GM12878 (cell line): Measurements from ENCODE around the gene FOXK2. TPM values are rescaled to one million over a fixed set of nuclear protein-coding genes. Genes with fewer than 3 reads are reported as not detected.

Experiments
- ATAC-seq: fragments of 200-7000 bp; cut with Tn5 transposase; 3 replicates; pipeline ENCODE4 v1.9.1; 2020; ENCODE audit warnings: mild to moderate bottlenecking, moderate library complexity
- BruUV-seq: library from RNA; stranded (reverse); fragments of 400-500 nt; replicated peaks from 2 replicates; lab custom pipeline; 2021; lab: Mats Ljungman, UMichigan
- CTCF ChIA-PET: fragments of 300-600 bp; sonication (Branson Sonifier 250); formaldehyde crosslinking; extraction: SDS; loops from one replicate; lab custom pipeline; 2021; ENCODE audit warnings: inconsistent platforms; lab: Yijun Ruan, JAX
- POLR2A ChIA-PET: fragments of 350-600 bp; formaldehyde crosslinking; extraction: SDS; loops from one replicate; lab custom pipeline; 2021; ENCODE audit warnings: inconsistent platforms; lab: Charles Lee
- RAD21 ChIA-PET: fragments of 300-600 bp; sonication (Branson Sonifier 250); formaldehyde crosslinking; loops from one replicate; lab custom pipeline; 2023; ENCODE audit warnings: antibody characterized with exemption; ENCODE audit not compliant: unreplicated experiment; lab: Charles Lee
- SMC1A ChIA-PET: fragments of 300-600 bp; sonication (Branson Sonifier 250); formaldehyde crosslinking; loops from one replicate; lab custom pipeline; 2023; ENCODE audit not compliant: unreplicated experiment, uncharacterized antibody; lab: Charles Lee
- DNase-seq: peaks from one replicate; pipeline ENCODE4 v3.0.0-alpha.2; 2011; ENCODE audit warnings: low read depth, low spot score
- FAIRE-seq: peaks from 3 replicates; lab custom pipeline; 2011; peaks lifted over from hg19 to GRCh38; lab: Jason Lieb, UNC
- H2AFZ ChIP-seq: 2 replicates; pipeline ENCODE4 v1.6.0; 2011; ENCODE audit warnings: low read depth, low read length, control low read depth; ENCODE audit not compliant: control insufficient read depth
- H3K27ac ChIP-seq: 2 replicates; pipeline ENCODE4 v1.5.1; 2011; ENCODE audit warnings: control low read depth; ENCODE audit not compliant: control insufficient read depth, insufficient read depth
- H3K27me3 ChIP-seq, 2 experiments: replicated peaks in 1 of 2; 2 replicates each; pipeline versions ENCODE4 v1.6.0 to v1.6.1; 2011; ENCODE audit warnings: low read length in 1 of 2; ENCODE audit not compliant: control insufficient read depth in 2 of 2, insufficient read depth in 2 of 2
- H3K36me3 ChIP-seq, 2 experiments: 2 replicates each; pipeline ENCODE4 v1.5.1; 2011; ENCODE audit warnings: low read length in 1 of 2; ENCODE audit not compliant: control insufficient read depth in 2 of 2, insufficient read depth in 2 of 2
- H3K4me1 ChIP-seq: 2 replicates; pipeline ENCODE4 v1.6.1; 2011; ENCODE audit warnings: mild to moderate bottlenecking, low read length, moderate library complexity, mixed read lengths; ENCODE audit not compliant: control insufficient read depth, insufficient read depth
- H3K4me2 ChIP-seq: 2 replicates; pipeline ENCODE4 v1.6.0; 2011; ENCODE audit warnings: control low read depth; ENCODE audit not compliant: control insufficient read depth, insufficient read depth
- H3K4me3 ChIP-seq: fragments of 200-600 bp; sonication (generic); 2 replicates; pipeline ENCODE4 v1.5.1; 2016
- H3K79me2 ChIP-seq: 2 replicates; pipeline ENCODE4 v1.6.0; 2011; ENCODE audit warnings: low read length; ENCODE audit not compliant: control insufficient read depth, insufficient read depth
- H3K9ac ChIP-seq: 2 replicates; pipeline ENCODE4 v1.8.0; 2011; ENCODE audit warnings: low read length, control low read depth, mixed read lengths; ENCODE audit not compliant: control insufficient read depth, insufficient read depth
- H3K9me3 ChIP-seq: replicated peaks from 3 replicates; pipeline ENCODE4 v1.5.1; 2011; ENCODE audit warnings: mild to moderate bottlenecking, low read length; ENCODE audit not compliant: control insufficient read depth, insufficient read depth
- H4K20me1 ChIP-seq: 2 replicates; pipeline ENCODE4 v1.6.0; 2011; ENCODE audit not compliant: control insufficient read depth, insufficient read depth
- MAX ChIP-seq: IDR thresholded peaks from 2 replicates; pipeline ENCODE4 v1.6.1; 2012; ENCODE audit warnings: low read depth, low read length, improper control_type of control experiment
- PBX3 ChIP-seq: IDR thresholded peaks from 2 replicates; pipeline ENCODE4 v1.6.1; 2011; ENCODE audit warnings: mild to moderate bottlenecking, low read depth, low read length, moderate library complexity; ENCODE audit not compliant: insufficient replicate concordance
- TAF1 ChIP-seq: IDR thresholded peaks from 2 replicates; pipeline ENCODE4 v1.6.1; 2011; ENCODE audit warnings: mild to moderate bottlenecking, low read depth, low read length, borderline replicate concordance
- TCF12 ChIP-seq: IDR thresholded peaks from 2 replicates; pipeline ENCODE4 v1.6.1; 2011; ENCODE audit warnings: low read depth, mild to moderate bottlenecking, low read length
- ZNF384 ChIP-seq: IDR thresholded peaks from 2 replicates; pipeline ENCODE4 v1.6.1; 2012; ENCODE audit warnings: low read depth, mild to moderate bottlenecking, low read length, improper control_type of control experiment, borderline replicate concordance
- WGBS: methylation state at CpG from one replicate; pipeline ENCODE4 v1.1.6; 2016; ENCODE audit warnings: low lambda C conversion rate; ENCODE audit not compliant: insufficient replicate concordance, insufficient coverage; ENCODE audit errors: missing lambda C conversion rate; 5-methylcytosine and 5-hydroxymethylcytosine counted together
- in situ Hi-C: fragments of 300-500 bp; cut with MboI; formaldehyde crosslinking; loops from 9 replicates; pipeline ENCODE4 v1.14.3; 2018; ENCODE audit warnings: mixed read lengths
- intact Hi-C: fragments of 100-400 bp; cut with micrococcal nuclease; formaldehyde crosslinking; loops from one replicate; pipeline ENCODE4 v1.14.2; 2022; ENCODE audit not compliant: unreplicated experiment
- polyA plus RNA-seq, 11 experiments: library from polyadenylated mRNA; depleted of rRNA in 4 of 11; unstranded in 6 of 11; stranded (reverse) in 5 of 11; fragments of >200 nt; fragmentation: Nextera tagmentation in 4 of 11; fragmentation: Illumina TruSeq in 1 of 11; extraction: Ambion mirVana in 4 of 11; extraction: Trizol in 1 of 11; gene quantifications; 1 replicate in 1 of 11; 2 replicates in 10 of 11; pipeline versions ENCODE4 v1.2.1 to v1.2.3, GENCODE V29; 2011 to 2016; ENCODE audit warnings: inconsistent platforms in 2 of 11, missing spikeins in 2 of 11, low read depth in 1 of 11
- total RNA-seq, 4 experiments: library from RNA; depleted of rRNA in 3 of 4; stranded (reverse); fragments of >200 nt in 3 of 4; fragmentation: Illumina TruSeq in 1 of 4; extraction: Trizol in 1 of 4; gene quantifications; 2 replicates each; pipeline versions ENCODE4 v1.2.1 to v1.2.3, GENCODE V29; 2013 to 2021

The FOXK2 gene
- total and polyA plus RNA-seq, 10 of the 15 experiments (the other 5 are each of a cell fraction or from before 2014, with no cell fraction given), result 2.4 to 56.8 (median 34.4) TPM

GRCh38 chr17:82565551-82565950 is 46.0 kb downstream of the FOXK2 start (continued):
- TF ChIP-seq ZNF384 (no peak), TCF12 (no peak), MAX (no peak)

GRCh38 chr17:82566129-82566960 is 46.8 kb downstream of the FOXK2 start:
- Histone ChIP-seq H4K20me1 (0 out of 2 replicates have a peak, but pooled peaks cover 3% of the 10 kb centered on the region), H3K4me3 (no peak overlapping the region), H3K27ac (no peak overlapping the region), H2AFZ (no peak overlapping the region), H3K27me3 (no peaks in the 10 kb centered on the region), H3K4me2 (no peak overlapping the region), H3K4me1 (no peaks in the 10 kb centered on the region), H3K36me3 (peaks cover 29 to 32% of the 10 kb centered on the region in 2 experiments), H3K9me3 (no peaks in the 10 kb centered on the region), H3K9ac (no peak overlapping the region), H3K79me2 (peaks cover 8% of the 10 kb centered on the region)
- TF ChIP-seq PBX3 (no peak), TAF1 (no peak)
- intact Hi-C loops, result no loop called here
- no peak for DNase-seq
- ChIA-PET POLR2A (no interaction called here), SMC1A (no interaction called here), RAD21 (no interaction called here), CTCF (no interaction called here)
- FAIRE-seq, result no peak
- WGBS, result 90% methylated on average over 18 of the region's 18 CpGs
- no TSS peak for BruUV-seq
- in situ Hi-C loops, result no loop called here
- no peak for ATAC-seq
